ENCODE results near the gene ARNT2.
"Not testable (repeated sequence)": the region's sequence is repeated elsewhere in the genome, so short reads cannot be mapped to it uniquely, and the experiment has no call there.

The ARNT2 gene

DNA sequence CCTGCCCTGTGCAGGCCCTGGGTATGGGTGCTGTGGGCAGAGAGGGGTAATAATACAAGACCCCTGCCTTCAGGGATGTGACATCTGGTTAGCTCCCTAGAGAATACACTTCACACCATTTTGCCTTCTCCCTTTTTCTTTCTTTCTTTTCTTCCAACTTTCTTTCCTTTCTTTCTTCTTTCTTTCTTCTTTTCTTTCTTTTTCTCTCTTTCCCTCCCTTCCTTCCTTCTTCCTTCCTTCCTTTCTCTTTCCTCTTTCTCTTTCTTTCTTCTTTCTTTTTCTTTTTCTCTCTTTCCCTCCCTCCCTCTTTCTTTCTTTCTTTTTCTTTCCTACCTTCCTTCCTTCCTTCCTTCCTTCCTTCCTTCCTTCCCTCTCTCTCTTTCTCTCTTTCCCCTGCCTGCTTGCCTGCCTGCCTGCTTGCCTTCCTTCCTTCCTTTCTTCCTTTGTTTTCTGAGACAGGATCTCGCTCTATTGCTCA, 222.5 kb downstream of the ARNT2 start:
- no peak for DNase-seq

DNA sequence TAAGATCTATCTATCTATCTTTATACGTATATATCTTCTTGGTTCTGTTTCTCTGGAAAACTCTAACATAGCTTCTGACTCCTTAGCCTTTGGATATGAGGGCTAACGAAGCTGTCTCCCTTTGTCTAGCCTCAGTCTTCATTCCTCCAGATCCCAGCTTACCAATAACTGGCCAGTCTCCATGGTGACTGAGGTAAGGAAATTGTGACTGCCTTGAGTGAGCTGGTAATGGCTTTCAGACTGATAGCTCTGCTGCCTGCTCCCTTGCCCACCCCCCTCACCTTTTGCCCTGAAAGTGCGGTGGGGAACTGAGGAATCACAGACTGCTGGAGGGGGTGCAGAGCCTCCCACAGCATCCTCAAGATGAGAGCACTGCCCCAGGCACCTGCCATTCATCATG, 225.2 kb downstream of the ARNT2 start:
- no peak for DNase-seq

DNA sequence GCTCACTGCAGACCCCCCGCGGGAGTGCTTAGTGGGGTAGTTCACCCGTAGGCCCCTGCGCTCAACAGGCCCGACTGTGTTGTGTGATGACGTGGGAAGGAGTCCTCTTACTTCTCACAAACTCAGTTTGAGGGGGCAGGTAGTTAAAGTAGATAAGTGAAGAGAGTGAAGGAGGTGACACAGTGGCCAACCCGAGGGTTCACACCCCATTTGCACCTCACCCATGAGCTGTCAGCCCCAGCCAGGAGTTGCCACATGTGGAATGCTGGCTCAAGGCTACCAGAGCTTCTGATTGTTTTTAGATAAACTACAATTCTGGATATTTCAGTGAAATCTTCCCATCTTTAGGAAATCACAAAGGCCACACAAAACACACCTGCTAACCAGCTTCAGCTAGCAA, 226.8 kb downstream of the ARNT2 start:
- no peak for DNase-seq

DNA sequence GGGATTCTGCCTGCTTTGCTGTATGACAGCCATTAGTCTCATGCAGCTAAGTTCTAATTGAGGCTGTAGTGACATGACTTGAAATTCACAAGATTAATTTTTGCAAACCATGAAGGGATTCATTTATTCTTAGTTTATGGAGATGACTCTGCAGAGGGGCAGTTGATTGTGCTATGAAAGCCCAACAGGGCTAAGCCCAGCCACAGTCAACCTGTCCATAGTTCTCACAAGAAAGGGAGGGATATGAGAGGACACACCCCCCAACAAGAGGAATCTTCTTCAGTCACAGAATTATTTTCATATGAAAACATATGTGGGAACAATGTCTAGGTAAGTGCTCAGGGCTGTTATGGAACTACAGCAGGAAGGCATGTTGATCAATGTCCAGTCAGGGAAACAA, 229.0 kb downstream of the ARNT2 start:
- no peak for DNase-seq

DNA sequence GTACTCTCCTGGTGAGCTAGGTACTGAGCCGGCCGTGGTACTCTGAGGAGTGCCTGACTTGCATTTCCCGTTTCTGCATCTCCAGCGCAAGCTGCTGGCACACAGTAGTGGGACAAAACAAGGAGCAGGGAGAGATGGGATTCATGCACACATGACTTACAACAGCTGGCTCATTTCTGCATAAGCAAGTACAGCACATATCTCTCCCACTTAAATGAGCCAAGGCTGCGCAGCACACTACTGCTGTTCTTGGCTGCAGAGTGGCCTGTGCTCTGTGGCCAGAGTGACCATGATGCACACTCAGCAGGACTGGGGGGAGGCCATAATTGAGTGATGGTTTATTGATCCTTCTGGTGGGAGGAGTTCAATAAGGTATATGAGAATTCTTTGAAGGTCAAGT, 231.8 kb downstream of the ARNT2 start:
- DNase-seq: no peak

GRCh38 chr15:80636675-80637074, 232.5 kb downstream of the ARNT2 start:
- no peak for DNase-seq

- no peak for DNase-seq
These were observed 233.6 kb downstream of the ARNT2 start for GRCh38 chr15:80637747-80638146.

DNA sequence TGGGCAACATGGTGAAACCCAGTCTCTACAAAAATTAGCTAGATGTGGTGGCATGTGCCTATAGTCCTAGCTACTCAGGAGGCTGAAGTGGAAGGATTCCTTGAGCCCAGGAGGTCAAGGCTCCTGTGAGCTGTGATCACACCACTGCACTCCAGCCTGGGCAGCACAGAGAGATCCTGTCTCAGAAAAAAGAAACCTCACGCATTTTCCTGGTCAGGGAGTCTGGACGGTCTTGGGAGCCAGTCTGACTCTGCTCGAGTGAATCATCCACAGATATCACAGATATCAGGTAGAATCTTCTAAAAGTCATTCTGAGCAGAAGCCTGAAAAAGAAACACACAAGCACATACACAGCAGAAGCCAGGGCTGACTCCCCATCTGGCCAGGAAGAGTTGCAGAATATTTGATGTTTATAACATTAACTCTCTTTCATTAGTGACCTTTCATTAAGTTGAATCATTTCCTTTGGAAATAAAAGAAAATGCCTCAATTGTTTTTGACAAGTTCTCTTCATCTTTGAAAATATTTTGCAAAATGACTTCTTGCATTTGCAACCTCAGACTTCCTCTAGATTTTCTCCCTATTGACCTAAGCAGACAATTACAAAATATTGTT, 234.5 kb downstream of the ARNT2 start:
- DNase-seq: no peak

DNA sequence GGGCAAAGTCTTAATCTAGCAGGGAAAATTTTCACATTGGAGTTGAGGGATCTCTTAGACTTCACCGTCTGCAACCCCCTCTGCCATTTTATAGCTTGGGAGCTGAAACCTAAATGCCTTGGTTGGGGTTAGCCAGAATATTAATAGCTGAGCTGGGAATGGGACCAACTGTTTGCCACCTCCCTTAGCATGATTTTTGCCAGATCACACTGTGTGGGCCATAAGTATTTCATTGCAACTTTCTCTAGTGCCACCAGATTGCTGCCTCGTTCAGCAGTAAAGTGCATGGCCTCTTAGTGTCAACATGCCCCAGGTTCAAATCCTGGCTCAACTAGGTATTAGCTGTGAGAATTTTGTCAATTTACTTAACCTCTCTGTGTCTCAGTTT, 235.0 kb downstream of the ARNT2 start:
- no peak for DNase-seq

GRCh38 chr15:80640531-80641121, 236.4 kb downstream of the ARNT2 start:
- no peak for DNase-seq

GRCh38 chr15:80641384-80641783, 237.2 kb downstream of the ARNT2 start:
- DNase-seq: no peak

- no peak for DNase-seq
These were observed 239.3 kb downstream of the ARNT2 start for GRCh38 chr15:80643431-80643951.

DNA sequence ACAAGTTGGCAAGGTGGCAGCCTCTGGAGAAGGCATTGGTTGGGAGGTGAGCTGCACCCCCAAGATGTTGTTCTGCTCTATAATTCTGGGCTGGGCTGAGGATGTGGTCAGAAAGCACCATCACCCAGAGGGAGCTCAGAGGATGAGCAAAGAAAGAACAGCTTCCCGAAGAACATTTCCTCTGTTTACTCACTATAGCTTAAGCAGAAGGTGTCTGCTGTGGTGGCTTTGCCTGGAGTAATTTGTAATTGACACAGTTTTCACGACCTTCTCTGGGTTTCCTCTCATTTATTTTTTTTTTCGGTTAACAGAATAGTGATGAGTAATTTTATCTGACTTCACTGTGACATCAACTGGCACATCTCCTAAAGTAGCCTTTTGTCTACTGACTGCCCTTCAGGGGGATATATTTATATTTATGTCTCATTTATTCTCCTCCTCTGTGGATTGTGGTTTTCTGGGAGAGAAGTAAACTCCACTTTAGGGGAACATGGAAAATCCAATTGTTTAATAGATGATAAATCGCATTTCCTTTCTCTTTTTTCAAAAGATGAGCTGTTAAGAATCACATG, 241.4 kb downstream of the ARNT2 start:
- DNase-seq: no peak

- DNase-seq: not testable (repeated sequence)
These were observed 243.2 kb downstream of the ARNT2 start for GRCh38 chr15:80647424-80647823.
